AG09319 (cell line): ENCODE results near the gene PLAAT1.

ENCODE experiments used
- DNase-seq: peaks from one replicate; pipeline ENCODE4 v3.0.0-alpha.2; 2010; ENCODE audit warnings: low read depth; ENCODE audit errors: extremely low read depth
- TF ChIP-seq, protein P1 (sequence below): IDR thresholded peaks from 2 replicates; pipeline ENCODE4 v1.5.1; 2011; ENCODE audit warnings: low read depth, mild to moderate bottlenecking, inconsistent platforms, low read length, moderate library complexity

PLAAT1 gene

DNA sequence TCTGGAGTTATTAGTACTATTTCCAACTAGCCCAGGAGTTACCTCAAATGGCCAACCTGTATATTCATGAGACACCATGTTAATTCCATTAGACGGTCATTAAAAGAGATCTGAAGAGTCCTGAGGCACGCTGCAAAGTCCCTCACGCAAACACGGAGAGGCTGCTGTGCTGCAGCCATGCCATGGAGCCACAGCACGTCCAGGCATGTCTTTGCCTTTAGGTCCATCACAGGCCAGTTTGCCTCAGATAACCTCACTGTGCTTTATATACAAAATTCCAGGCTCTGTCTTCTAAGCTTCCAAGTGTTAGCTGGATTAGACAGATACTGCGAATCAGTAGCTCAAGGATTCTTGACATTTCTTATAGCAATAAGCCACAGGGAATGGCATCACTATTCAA lies 9.8 kb upstream of the PLAAT1 start:
- TF ChIP-seq, protein P1, sequence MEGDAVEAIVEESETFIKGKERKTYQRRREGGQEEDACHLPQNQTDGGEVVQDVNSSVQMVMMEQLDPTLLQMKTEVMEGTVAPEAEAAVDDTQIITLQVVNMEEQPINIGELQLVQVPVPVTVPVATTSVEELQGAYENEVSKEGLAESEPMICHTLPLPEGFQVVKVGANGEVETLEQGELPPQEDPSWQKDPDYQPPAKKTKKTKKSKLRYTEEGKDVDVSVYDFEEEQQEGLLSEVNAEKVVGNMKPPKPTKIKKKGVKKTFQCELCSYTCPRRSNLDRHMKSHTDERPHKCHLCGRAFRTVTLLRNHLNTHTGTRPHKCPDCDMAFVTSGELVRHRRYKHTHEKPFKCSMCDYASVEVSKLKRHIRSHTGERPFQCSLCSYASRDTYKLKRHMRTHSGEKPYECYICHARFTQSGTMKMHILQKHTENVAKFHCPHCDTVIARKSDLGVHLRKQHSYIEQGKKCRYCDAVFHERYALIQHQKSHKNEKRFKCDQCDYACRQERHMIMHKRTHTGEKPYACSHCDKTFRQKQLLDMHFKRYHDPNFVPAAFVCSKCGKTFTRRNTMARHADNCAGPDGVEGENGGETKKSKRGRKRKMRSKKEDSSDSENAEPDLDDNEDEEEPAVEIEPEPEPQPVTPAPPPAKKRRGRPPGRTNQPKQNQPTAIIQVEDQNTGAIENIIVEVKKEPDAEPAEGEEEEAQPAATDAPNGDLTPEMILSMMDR, result no peak
- DNase-seq, result no peak

DNA sequence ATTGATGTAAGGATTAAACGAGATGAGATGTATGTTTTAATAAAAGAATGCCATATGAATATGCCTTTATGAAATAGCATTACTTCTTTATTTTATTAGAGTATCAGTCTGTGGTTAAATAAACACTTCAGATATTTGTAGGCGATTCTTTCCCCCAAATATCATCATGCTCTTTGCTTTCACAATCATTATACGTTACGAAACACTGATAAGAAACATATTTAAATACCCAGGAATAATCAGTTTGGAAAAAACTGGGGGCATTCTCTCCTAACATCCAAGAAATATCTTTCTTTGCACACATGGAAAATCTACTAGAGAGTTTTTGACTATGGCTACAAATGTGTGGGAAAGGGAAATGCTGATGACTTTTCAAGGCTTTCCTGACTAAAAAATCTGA lies 4.4 kb upstream of the PLAAT1 start:
- TF ChIP-seq, protein P1, result no peak
- no peak for DNase-seq

DNA sequence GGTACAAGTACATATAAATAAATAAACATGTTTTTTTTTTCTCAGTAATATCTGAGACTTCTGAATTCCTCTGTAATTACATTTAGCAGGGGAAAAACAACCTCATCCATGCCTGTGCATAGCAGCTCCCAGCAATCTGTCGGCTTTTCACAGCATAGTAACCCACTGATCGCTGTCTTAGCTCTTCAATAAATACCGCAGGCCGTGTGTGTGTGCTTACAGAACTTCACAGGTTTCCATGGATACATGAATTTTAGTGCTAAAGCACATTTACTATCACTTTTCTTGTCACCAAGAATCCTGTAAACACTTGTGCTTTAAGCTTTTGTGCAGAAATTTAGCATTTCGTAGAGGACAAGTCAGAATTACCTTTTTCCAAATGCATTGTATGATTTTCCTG lies 4.0 kb upstream of the PLAAT1 start:
- no peak for DNase-seq
- TF ChIP-seq, protein P1, result no peak

DNA sequence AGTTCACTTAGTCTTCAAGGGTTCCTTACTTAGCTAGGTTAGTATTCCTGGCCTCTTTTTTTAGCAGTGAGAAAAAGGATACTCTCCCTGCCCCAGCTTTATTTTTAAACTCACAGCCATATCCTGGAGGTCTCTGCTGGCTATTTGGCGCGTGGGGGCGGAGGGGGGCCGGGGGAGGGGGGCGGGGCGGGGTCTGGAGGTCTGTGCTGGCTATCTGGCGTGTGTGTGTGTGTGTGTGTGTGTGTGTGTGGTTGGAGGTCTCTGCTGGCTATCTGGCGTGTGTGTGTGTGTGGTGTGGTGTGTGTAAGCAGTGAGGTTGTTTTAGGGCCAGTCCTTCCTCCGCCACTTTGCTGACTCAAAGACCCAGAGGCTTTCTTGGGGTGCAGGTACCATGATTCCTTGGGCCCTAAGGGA lies 579 bp upstream of the PLAAT1 start:
- no peak for DNase-seq

DNA sequence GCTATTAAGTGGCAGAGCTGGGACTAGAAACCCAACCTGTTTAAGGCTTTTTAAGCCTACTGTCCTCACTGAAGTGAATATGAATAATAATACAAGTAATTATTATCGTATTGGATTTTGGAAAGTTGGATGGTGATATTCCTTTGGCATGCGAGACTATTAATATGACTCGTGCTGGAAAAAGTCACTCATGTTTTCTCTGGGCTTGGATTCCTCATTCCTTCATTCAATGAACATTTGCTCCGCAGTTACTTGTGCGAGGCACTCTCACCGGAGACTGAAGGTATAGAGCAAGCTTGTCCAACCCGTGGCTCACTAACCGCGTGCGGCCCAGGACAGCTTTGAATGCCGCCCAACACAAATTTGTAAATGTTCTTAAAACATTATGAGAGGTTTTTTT lies 694 bp downstream of the PLAAT1 start:
- TF ChIP-seq, protein P1, result no peak
- DNase-seq, result no peak

More for the DNA sequence above, 579 bp upstream of the PLAAT1 start:
- TF ChIP-seq, protein P1, result no peak

DNA sequence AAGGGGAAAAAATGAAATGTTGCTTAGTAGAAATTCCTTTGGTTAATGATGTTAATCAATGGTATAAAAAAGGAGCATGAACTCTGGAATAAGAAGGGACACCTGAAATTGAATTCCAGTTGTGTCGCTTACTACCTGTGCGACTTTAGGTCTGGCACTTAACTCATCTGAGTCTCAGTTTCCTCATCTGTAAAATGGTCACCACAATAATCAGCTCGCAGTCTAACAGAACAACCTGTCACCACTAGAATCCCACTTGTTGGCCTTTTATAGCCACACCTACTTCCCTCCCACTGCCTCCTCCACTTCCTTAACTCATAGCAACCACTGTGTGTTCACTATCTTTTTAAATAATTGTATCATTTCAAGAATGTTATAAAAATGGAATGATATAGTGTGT lies 2.5 kb downstream of the PLAAT1 start:
- DNase-seq, result no peak
- TF ChIP-seq, protein P1, result no peak

DNA sequence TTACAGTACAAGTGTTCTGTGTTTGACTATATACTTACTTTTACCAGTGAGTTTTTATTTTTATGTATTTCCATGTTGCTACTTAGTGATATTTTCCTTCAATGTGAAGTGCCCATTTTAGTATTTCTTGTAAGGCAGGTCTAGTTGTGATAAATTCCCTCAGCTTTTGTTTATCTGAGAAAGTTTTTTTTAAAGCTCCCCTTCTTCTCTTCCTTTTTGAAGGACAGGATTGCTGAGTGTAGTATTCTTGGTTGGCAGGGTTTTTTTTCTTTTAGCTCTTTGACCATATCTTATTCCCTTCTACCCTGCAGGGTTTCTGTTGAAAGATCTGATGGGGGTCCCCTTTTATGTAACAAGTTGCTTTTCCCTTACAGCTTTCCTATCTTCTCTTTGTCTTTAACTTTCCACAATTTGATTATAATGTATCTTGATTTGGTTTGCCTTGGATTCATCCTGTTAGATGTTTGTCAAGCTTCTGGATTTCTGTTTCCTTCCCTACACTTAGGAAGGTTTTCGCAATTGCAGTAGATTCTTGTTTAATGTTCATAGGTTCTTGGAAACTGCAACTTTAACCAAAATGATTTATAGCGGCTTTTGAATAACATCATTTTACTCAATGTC lies 7.9 kb downstream of the PLAAT1 start:
- TF ChIP-seq, protein P1, result no peak
- no peak for DNase-seq
